Activated T-cell treated with anti-CD3 and anti-CD28 coated beads, Interleukin-2, amount 50 U/mL, for 48 hours (primary cell): ENCODE results near the gene HSD17B7.
A peak's percentile ranks its signal among the peaks of the same experiment; 100 is the strongest.
"Not testable (repeated sequence)": the region's sequence is repeated elsewhere in the genome, so short reads cannot be mapped to it uniquely, and the experiment has no call there.

ENCODE experiments used
- DNase-seq, 2 experiments: peaks; one replicate each; pipeline ENCODE4 v3.0.0-alpha.2; 2020

HSD17B7 gene, protein sequence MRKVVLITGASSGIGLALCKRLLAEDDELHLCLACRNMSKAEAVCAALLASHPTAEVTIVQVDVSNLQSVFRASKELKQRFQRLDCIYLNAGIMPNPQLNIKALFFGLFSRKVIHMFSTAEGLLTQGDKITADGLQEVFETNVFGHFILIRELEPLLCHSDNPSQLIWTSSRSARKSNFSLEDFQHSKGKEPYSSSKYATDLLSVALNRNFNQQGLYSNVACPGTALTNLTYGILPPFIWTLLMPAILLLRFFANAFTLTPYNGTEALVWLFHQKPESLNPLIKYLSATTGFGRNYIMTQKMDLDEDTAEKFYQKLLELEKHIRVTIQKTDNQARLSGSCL

DNA sequence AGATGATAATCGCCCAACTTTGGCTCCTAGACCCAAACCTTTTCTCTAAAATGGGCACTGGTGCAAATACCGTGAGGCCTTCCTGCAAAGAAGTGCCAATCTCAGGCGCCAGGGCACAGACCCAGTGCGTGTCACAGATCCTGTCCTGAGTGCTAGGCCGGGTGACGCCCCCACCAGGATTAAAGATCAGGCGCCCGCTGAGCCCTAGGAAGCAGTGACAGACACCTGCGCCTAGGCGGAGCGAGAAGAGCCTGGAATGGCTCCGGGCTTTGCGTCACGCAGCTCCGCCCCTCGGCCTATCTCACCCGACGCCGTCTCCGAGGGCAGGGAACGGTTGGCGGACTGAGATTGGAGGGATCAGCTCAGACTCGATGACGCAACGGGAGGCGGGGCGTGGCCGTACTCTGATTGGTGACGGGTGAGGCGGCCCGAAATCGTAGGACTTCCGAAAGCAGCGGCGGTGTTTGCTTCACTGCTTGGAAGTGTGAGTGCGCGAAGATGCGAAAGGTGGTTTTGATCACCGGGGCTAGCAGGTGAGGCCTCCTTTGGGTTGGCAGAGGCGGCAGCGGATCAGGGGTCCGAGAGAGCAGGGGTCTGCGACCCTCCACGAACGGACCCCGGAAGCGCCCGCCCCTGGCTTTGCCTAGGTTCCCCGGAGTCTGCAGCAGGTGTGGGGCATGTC, at the start of gene HSD17B7:
HSD17B7 (plus strand) TSS at position 400 of the 682 bp plus-strand sequence; CDS start at position 499, 99 bp downstream.
- DNase-seq = peak; percentile 79 to 82

DNA sequence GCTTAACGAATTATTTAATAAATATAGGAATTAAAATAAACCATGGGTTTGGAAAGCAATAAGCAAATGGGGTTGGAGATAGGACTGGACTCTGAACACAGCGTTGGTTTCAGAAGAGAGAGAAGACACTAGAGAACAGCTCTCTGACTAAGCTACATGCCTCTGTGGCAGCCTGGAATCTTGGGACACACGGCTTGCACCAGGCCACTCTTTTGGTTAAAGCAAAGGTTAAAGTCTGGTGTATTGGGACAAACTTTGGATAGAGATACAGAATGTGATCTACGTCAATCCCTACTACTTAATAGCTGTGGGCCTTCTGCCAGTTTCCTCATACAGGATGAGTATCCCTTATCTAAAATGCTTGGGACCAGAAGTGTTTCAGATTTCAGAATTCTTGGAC, 49.7 kb upstream of the HSD17B7 start:
- no peak for DNase-seq

DNA sequence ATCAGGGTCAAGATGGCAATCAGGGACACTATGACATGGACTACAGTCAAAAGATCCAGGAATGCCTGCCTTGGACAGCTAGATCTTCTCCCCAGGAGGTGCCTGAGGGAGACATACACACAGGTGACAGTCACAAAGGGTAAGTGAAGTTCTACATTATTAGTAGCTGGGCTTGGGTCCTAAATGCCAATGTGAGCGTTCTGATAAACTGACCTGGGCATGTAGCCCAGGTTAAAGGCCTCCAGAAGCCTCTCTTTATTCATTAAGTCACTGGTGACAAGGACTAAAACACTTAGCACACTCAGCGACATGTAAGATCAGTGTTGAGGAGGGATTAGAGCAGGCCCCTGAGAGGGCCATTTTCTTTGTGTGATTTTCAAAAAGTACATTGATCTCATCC, 48.9 kb upstream of the HSD17B7 start:
- DNase-seq = no peak

DNA sequence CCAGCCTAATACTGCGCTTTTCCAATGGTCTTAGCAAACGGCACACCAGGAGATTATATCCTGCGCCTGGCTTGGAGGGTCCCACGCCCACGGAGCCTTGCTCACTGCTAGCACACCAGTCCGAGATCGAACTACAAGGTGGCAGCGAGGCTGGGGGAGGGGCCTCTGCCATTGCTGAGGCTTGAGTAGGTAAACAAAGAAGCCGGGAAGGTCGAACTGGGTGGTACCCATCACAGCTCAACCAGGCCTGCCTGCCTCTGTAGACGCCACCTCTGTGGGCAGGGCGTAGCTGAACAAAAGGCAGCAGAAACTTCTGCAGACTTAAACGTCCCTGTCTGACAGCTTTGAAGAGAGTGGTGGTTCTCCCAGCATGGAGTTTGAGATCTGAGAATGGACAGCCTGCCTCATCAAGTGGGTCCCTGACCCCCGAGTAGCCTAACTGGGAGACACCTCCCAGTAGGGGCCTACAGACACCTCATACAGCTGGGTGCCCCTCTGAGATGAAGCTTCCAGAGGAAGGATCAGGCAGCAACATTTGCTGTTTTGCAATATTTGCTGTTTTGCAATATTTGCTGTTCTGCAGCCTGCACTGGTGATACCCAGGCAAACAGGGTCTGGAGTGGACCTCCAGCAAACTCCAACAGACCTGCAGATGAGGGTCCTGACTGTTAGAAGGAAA, 44.1 kb upstream of the HSD17B7 start:
- DNase-seq = not testable (repeated sequence)

DNA sequence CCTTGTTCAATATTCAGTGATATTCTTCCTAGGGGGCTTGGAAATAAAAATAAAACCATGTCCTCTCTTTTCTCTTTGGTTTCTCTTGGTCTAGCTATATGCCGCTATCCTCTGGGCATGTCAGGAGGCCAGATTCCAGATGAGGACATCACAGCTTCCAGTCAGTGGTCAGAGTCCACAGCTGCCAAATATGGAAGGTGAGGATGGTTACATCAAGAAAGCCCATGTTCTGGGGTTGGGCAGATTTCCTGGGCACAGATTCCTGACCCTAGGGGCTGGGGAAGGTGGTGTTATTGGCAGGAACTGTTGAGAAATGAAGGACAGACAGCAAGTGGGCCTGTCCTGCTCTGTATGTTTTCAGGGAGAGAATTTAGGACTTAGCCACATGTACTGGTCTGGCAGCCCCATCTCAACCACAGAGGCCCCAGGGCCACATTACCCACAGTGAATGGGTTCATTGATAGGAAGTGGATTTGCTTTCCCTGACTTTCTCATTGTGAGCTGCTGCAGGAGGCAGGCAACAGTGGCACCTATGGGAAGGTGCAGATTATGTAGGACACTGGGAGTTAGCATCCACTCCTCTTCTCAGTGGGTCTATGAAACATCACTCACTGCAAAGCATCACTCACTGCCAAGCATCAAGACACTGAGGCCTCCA, 37.4 kb upstream of the HSD17B7 start:
- DNase-seq = no peak

DNA sequence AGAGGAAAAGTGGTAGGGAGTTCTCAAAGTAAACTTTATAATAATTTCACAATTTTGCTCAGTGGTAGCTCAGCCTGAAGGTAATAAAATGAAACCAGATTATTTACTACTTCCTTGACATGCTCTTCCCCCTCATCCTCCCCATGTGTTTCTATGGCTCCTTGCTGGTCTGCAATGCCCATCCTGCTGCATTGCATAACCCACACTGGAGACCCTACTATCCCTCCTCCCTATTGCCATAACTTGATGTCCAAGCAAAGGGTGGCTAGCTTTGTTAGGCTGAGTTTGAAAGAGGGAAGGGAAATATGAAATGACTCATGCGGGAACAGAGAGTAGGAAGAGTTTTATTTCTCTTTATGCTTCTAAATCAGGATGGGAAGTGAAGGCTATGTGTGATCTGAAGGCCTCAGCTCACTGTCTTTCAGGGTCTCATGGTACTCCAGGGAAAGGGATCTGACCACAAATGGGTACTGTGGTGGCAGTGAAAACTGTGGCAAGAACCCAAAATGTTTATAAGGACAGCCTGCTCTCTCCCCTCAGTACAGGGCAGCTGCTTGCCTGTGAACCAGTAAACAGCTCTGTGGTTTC, 36.4 kb upstream of the HSD17B7 start:
- no peak for DNase-seq

DNA sequence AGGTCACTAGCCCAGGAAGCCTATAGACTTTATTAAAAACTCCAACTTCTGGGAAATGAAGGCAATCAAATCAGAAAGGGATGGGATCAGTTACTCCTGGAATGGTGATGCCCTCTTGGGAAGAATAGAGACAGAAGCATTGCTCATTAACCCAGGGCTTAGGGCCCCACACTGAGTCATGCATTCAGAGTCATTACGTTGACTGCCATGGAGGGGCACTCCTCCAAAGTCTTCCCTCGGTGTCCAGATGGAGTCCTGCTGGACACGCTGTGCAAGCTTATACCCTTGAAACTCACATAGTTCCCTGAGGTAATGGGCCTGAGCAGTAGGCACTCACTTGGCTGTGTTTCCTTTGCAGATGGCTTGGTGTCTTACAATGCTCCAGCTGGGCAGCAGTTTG, 35.2 kb upstream of the HSD17B7 start:
- no peak for DNase-seq

DNA sequence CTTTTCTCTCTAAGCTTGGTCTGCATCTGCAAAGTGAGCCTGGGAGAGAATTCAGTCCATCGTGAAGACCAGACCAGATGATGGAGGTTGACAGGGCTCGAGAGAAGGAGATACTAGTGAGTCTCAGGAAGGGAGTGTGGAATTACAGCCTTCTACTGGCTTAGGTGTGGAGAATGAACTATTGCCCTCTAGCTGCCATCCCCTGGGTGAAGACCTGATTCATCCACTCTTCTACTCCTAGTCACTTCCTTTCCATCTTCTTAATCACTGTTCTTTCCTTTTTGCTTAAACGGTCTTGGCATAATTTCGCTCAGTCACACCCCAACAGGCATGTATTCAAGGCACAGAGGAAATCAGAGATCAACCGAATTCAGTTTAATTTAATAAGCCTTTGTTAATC, 34.0 kb upstream of the HSD17B7 start:
- DNase-seq = no peak

DNA sequence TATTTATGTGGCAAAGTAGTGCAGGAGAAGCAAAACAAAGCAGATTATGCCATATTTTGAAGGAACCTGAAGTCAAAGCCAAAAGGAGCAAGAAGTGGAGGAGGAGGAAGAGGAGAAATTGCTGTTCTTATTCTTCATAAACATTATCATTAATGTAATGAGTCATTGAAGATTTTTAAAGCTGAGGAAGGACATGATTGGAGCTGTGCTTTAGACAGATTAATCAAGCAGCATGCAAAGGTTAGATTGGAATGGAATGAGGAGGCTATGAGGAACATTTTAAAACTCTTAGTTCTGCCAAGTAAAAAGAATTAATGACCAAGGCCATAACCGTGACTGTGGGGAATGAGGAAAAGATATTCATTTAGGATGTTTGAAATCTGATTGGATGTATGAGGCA, 33.0 kb upstream of the HSD17B7 start:
- DNase-seq = no peak

DNA sequence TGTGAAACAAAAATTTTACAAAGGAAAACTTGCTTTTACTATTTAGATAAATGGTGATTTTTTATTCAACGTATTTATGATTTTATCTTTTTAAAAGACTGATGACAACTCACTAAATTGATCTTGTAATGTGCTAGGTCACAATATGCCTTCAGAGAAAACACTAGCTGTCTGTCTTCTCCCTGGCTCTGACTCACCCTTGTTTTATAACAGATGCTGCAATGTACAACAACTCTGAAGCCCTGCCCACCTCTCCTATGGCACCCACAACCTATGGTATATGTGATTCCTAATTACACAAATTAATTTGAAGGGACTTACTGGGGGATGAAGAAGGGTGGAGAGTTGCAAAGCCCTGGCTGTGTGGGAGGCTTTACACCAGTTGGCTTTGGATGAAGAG, 24.7 kb upstream of the HSD17B7 start:
- DNase-seq = no peak

DNA sequence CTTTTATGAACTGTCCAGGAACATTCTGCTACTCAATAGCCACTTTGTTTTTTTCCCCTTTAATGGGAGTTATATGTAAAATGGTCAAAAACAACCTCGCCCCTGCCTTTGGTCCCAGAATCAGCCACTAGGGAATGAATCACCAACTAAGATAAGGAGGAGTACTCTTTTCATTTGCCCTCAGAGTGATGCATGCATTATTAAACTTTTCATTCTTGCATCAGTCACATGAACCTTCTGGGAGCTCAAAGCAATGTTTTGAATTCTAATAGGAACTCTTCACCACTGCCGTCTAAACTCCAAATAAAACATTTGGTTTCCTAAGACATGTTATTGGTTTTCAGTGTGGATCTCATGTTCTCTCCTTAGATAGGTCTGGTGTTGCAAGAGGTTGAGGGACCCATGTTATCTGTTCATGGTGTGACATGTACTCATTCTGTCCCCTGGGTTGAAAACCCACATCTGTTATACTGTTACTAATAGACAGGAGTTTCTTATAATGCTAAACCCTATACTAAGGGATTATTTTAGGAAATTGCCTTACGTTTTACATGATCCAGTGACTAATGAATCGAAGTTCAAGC, 17.8 kb upstream of the HSD17B7 start:
- no peak for DNase-seq

DNA sequence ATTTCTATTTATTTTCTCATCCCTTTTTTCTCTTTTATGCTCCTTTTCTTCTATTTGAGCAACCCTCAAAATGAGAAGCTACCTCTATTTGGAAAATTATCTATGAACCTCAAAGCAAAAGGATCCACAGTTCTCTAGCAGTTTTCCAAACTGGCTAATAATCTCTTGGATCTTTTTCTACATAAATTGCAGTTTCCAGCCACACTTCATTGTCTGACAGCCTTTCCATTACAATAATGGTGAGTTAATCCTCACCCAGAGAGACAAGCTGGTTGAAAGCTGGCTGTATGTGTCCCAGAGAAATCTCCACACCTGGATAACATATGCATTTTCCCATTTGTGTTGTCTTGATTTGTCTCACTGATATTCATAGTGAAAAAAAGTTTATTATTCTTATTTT, 16.5 kb upstream of the HSD17B7 start:
- DNase-seq = no peak

DNA sequence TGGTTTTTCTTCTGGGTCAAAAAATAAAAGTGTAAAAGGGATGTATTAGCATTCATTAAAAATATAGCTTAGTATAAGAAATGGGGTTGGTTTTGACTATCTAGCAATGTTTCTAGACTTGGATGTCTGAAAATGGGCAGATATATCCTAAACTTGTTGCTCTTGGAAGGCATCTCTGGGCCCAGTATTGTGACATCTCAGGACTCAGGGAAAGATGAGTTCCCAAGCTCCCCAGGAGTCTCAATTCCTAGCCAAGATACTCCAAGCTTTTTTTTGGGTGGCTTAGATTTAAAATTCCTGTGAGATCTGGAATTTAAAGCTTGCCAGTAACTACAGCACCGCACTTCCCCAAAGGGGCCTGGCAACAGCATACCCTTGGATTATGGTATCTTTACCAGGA, 11.5 kb upstream of the HSD17B7 start:
- DNase-seq = no peak

DNA sequence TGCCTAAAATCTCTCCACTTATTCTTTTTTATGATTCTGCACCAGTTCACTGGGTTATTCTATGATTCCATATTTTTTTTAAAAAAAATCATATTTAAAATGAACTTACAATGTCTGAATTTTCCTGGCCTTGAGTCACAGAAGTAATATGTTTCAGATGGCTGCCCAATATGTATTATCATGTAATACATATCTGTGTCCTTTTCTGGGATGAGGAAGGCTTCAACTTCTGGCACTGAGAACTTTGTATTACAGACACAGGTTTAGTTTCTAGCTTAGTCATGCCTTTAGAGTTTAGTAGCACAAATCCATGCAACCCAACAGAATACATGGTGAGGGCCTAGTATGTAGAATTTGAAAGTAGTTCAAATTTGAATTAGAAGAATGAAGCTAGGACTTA, 7.8 kb upstream of the HSD17B7 start:
- DNase-seq = no peak

DNA sequence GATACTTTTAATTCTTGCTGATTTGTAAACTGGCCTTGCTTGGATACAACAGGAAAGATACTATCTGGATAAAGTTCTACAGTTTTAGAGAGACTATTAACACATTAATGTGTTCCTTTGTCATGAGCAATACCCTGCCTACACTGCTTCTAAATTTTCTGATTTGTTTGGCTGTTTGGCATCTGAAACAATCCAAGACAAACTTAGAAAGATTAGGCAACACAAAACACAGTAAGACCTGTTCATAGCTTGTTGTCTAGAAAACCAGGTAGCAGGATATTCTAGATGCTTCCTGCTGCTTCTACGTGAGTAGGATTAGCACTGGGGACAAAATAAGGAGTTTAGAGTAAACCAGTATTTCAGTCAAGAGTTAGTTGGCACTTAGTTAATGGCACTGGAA, 5.6 kb upstream of the HSD17B7 start:
- not testable (repeated sequence) for DNase-seq

DNA sequence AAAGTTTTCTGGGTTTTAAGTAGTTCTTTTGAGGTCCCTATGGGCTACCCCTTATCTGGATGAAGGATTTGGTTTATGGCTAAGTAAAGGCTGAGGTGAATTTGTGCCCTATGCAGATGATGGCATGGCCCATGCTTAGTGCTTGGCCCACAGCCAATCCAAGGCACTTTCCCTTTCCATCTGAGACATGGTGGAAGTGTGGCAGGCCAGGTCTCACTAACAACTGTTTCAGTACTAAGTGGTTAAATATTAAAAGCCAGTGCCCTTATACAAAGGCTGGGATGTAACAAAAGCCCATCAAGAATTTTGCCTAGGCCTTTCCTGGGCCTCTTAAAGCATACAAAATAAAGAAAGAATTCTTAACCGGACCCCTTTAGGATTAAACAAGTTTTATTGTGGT, 1.7 kb upstream of the HSD17B7 start:
- DNase-seq = not testable (repeated sequence)

DNA sequence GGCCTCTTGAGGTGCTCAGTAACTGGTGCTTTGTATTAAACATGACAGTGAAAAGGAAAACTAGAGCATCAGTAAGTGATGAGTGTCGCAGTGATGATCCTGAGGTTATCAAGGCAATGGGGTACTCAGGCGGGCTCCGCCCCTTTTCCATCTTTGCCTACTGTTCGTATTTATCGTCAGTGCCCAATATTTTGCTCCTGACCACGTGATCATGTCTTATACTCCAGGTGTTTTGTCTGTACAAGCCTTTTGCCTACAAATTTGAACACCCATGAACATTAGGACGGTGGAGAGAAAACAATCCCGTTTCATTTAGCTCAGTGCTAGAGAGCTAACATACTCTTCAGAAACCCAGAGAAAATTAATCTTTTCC, 469 bp downstream of the HSD17B7 start:
- DNase-seq = peak in 1 of 2 experiments; percentile 19

DNA sequence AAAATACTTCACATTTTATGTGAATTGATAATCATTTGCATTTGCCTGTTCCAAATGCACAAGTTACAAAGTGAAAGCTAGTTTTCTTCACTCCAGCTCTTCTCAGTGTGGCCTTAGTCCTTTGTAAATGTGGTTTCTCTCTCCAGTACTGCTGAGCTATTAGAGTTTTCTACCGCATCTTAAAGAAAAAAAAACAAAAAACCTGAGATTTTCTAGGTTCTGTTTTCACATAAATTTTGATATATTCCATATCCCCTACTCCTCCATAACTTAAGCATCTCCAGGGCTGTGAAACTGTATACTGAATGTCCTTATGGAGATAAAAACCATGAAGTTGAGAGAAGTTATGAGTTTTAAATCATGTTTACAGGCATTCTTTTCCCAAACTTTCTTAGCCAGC, 3.8 kb downstream of the HSD17B7 start:
- DNase-seq = not testable (repeated sequence)

DNA sequence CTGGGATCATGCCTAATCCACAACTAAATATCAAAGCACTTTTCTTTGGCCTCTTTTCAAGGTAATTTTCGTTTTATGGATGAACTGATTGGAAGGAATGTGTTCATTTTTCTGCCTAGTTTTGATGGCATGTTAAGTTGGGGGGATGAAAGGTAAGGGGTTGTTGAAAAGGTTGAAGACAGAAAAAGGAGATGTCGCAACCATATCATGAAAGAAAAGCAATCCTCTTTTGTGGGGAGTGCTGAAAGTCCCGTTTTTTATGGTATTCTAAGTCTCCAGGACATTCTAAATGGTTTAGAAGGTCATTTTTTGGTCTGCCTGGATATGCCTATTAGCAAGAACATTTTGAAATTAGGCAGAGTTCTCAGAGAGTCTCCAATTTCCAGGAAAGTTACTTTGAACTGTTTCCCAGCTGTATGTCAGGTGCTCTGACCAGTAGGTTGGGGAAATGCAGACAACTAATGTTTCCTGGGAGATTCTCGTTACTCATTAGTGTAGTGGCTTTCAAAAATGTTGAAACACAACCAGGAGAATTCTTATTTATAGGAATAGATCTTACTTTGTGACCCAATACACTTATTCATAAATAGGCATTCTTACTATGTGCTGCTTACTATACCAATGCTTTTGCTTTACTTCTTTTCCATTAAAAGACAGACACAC, 6.2 kb downstream of the HSD17B7 start:
- DNase-seq = not testable (repeated sequence)

DNA sequence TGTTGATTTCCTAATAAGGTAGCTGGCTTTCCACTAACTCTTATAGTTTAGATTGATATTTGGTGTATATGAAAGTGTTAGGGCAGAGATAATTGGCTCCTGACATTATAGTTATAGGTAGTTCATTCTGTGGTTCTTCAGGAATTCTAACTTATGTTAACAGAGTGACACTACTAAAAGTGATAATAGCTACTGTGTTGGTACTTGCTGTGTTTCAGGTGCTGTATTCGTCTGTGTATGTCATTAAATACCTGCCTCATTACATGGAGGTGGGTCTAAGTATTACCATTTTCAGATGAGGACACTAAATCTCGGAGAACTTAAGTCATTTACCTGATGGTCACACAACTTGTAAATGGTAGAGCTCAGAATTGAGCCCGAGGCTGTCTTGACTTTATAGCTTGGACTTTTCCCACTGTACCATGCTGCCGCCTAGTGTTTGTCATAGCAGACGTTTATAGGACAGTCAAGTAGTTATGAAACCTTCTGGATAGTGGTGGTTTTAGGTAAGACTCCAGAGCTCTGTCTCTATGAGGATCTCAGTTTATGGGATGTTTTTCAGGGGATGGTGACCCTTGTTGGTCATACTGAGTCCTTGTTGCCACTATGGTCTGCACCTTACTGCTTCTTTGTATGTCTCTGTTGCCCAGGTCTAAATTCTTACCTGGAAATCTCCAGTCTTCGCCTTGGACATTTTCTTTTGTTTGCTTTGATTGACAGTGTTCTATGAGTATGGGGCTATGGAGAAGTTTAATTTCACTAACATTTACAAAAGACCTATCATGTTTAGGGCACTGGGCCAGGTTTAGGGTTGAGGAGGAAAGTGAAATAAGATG, 9.7 kb downstream of the HSD17B7 start:
- DNase-seq = not testable (repeated sequence)

DNA sequence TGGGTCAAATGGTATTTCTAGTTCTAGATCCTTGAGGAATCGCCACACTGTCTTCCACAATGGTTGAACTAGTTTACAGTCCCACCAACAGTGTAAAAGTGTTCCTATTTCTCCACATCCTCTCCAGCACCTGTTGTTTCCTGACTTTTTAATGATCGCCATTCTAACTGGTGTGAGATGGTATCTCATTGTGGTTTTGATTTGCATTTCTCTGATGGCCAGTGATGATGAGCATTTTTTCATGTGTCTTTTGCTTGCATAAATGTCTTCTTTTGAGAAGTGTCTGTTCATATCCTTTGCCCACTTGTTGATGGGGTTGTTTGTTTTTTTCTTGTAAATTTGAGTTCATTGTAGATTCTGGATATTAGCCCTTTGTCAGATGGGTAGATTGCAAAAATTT, 17.0 kb downstream of the HSD17B7 start:
- not testable (repeated sequence) for DNase-seq
